Mononuclear cell (primary cell): Measurements from ENCODE around the gene CPSF3. TPM values are rescaled to one million over a fixed set of nuclear protein-coding genes. Genes with fewer than 3 reads are reported as not detected.
A peak's percentile ranks its signal among the peaks of the same experiment; 100 is the strongest.

Source experiments
- H3K27me3 ChIP-seq: 2 replicates; pipeline ENCODE4 v1.6.0; 2011; ENCODE audit warnings: low read length, control low read depth; ENCODE audit not compliant: insufficient read depth
- H3K4me1 ChIP-seq: 2 replicates; pipeline ENCODE4 v1.5.1; 2011; ENCODE audit warnings: mild to moderate bottlenecking, low read length, control low read depth; ENCODE audit not compliant: insufficient read depth
- H3K4me3 ChIP-seq: 2 replicates; pipeline ENCODE4 v1.5.1; 2011; ENCODE audit warnings: mild to moderate bottlenecking, low read length, moderate library complexity
- H3K9me3 ChIP-seq: 2 replicates; pipeline ENCODE4 v1.5.1; 2011; ENCODE audit warnings: low read depth, mild to moderate bottlenecking, control low read depth, low read length
- total RNA-seq: library from RNA; depleted of rRNA; stranded (reverse); fragments of >200 nt; gene quantifications from one replicate; pipeline ENCODE4 v1.2.3, GENCODE V29; 2012

The CPSF3 gene
- total RNA-seq, 1 donor = 19.1 TPM

- no peak overlapping the region for H3K4me3 ChIP-seq
- H3K27me3 ChIP-seq = no peaks in the 10 kb centered on the region
- peaks cover 8% of the 10 kb centered on the region for H3K4me1 ChIP-seq
- H3K9me3 ChIP-seq = no peaks in the 10 kb centered on the region
Measured at GRCh38 chr2:9463698-9464034, 40.2 kb downstream of the CPSF3 start.

GRCh38 chr2:9465170-9465569 is 41.7 kb downstream of the CPSF3 start:
- H3K4me1 ChIP-seq = peaks cover 8% of the 10 kb centered on the region
- no peaks in the 10 kb centered on the region for H3K9me3 ChIP-seq
- no peaks in the 10 kb centered on the region for H3K27me3 ChIP-seq
- H3K4me3 ChIP-seq = no peak overlapping the region

GRCh38 chr2:9466147-9466683 is 42.8 kb downstream of the CPSF3 start:
- Histone ChIP-seq H3K4me1 (peaks cover 8% of the 10 kb centered on the region), H3K9me3 (no peaks in the 10 kb centered on the region), H3K27me3 (no peaks in the 10 kb centered on the region), H3K4me3 (no peak overlapping the region)

- Histone ChIP-seq H3K4me1 (peaks cover 8% of the 10 kb centered on the region), H3K9me3 (no peaks in the 10 kb centered on the region), H3K4me3 (no peak overlapping the region), H3K27me3 (no peaks in the 10 kb centered on the region)
Measured at GRCh38 chr2:9467687-9468086, 44.2 kb downstream of the CPSF3 start.

DNA sequence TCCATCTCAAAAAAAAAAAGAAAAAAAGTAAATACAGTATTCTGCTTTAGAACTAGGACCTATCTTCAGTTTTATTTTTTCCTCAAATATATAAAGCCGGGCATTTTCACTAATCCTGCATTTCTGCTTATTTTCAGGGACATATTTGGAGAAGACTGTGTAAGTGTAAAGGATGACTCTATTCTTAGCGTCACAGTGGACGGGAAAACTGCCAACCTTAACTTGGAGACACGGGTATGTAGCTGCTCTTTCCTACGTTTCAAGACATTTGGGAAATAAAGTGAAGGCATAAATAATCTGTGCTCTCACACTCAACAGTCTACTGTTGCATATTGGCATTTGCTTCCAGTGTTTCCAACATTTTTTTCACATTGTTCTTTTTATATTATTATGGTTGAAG is 47.8 kb downstream of the CPSF3 start:
- H3K27me3 ChIP-seq = no peaks in the 10 kb centered on the region
- no peaks in the 10 kb centered on the region for H3K9me3 ChIP-seq
- H3K4me1 ChIP-seq = peaks cover 26% of the 10 kb centered on the region

DNA sequence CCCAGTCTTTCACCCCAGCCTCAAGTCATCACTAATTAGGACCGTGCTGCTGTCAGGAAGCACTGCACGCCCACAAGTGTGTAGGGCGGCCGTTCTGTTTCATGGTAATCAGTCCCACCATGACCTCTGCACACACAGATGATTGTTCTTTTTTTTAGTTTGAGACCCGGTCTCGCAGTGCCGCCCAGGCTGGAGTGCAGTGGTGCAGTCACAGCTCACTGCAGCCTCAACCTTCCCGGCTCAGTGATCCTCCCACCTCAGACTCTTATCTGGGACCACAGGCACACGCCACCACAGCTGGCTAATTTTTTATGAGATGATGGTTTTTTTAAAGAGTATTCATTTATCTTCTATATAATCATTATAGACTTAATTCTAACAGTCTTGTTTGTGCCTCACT is 49.1 kb downstream of the CPSF3 start:
- no peak overlapping the region for H3K4me3 ChIP-seq
- H3K27me3 ChIP-seq = no peaks in the 10 kb centered on the region
- no peaks in the 10 kb centered on the region for H3K9me3 ChIP-seq
- H3K4me1 ChIP-seq = peaks cover 33% of the 10 kb centered on the region

More for the DNA sequence above, 47.8 kb downstream of the CPSF3 start:
- H3K4me3 ChIP-seq = no peak overlapping the region

DNA sequence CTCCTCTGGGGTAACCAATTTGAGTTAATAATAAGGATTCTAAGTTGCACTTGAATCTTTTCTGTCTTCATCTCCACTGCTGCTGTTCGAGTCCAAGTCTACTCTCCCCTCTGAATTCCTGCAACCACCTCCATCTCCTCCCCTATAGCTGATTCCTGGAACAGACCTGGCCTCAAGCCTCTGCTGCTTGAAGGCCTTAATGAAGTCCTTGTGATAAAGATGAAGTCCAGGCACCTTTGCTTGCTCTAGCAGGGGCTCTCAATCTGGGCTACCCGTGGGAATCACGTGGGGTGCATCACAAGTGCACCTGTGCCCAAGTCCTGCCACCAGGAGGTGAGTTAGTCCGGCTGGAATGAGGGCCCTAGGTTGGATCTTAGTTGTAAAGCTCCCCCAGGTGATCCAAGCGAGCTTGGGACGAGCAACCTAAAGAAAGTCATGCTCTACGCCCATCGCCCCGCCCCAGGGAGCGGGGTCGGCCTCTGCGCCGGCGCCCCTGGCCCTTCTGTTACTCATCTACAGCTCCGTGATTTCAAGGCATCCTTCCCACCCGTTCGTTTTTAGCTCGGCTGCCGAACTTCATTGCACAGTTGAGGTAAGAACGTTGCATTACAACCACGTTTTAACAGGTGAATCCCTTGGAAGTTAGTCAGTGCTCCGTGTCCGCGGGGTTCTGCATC is 50.0 kb downstream of the CPSF3 start:
- Histone ChIP-seq H3K4me1 (peaks cover 33% of the 10 kb centered on the region), H3K4me3 (peak overlapping the region; percentile 69), H3K9me3 (no peaks in the 10 kb centered on the region), H3K27me3 (no peaks in the 10 kb centered on the region)

GRCh38 chr2:9473985-9474360 is 50.5 kb downstream of the CPSF3 start:
- Histone ChIP-seq H3K4me3 (peak overlapping the region; percentile 69), H3K27me3 (no peaks in the 10 kb centered on the region), H3K9me3 (no peaks in the 10 kb centered on the region), H3K4me1 (peaks cover 33% of the 10 kb centered on the region)

GRCh38 chr2:9474361-9475057 is 51.1 kb downstream of the CPSF3 start, which contains the start of gene IAH1:
Gene IAH1, plus strand, starts transcription at chr2:9474551. Its CDS starts 16 bp downstream, at chr2:9474567.
- H3K4me1 ChIP-seq = peaks cover 33% of the 10 kb centered on the region
- no peaks in the 10 kb centered on the region for H3K9me3 ChIP-seq
- H3K27me3 ChIP-seq = no peaks in the 10 kb centered on the region
- peak within 1 kb of the TSS; percentile 69 for H3K4me3 ChIP-seq

DNA sequence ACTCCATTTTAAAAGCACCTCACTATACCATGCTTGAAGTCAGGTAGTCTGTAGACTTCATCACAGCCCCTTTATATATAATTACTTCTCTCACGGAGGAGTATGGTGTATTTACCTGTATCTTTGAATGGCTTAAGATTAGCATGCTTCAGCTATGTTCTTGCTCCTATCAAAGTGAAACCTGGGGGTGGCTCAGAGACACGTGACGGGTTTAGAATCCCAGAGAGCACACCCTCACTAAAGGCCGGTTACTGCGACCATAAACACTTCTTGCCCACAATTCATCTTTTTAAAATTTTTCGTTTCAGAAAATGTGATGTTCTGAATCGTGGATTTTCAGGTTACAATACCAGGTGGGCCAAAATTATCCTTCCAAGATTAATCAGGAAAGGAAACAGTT is 54.5 kb downstream of the CPSF3 start:
- no peaks in the 10 kb centered on the region for H3K9me3 ChIP-seq
- no peaks in the 10 kb centered on the region for H3K27me3 ChIP-seq
- no peak overlapping the region for H3K4me3 ChIP-seq
- H3K4me1 ChIP-seq = peaks cover 33% of the 10 kb centered on the region

GRCh38 chr2:9478526-9478925 is 55.1 kb downstream of the CPSF3 start:
- H3K9me3 ChIP-seq = no peaks in the 10 kb centered on the region
- peaks cover 29% of the 10 kb centered on the region for H3K4me1 ChIP-seq
- no peaks in the 10 kb centered on the region for H3K27me3 ChIP-seq
- no peak overlapping the region for H3K4me3 ChIP-seq

- no peaks in the 10 kb centered on the region for H3K9me3 ChIP-seq
- H3K27me3 ChIP-seq = no peaks in the 10 kb centered on the region
- no peak overlapping the region for H3K4me3 ChIP-seq
- H3K4me1 ChIP-seq = peaks cover 18% of the 10 kb centered on the region
Measured at GRCh38 chr2:9480157-9480556, 56.7 kb downstream of the CPSF3 start.

GRCh38 chr2:9483107-9483506 is 59.7 kb downstream of the CPSF3 start:
- no peaks in the 10 kb centered on the region for H3K9me3 ChIP-seq
- no peaks in the 10 kb centered on the region for H3K4me1 ChIP-seq
- H3K4me3 ChIP-seq = no peak overlapping the region

GRCh38 chr2:9484533-9484932 is 61.1 kb downstream of the CPSF3 start:
- Histone ChIP-seq H3K4me3 (no peak overlapping the region), H3K9me3 (no peaks in the 10 kb centered on the region), H3K4me1 (no peaks in the 10 kb centered on the region), H3K27me3 (no peaks in the 10 kb centered on the region)

More at GRCh38 chr2:9483107-9483506, 59.7 kb downstream of the CPSF3 start:
- H3K27me3 ChIP-seq = no peaks in the 10 kb centered on the region

DNA sequence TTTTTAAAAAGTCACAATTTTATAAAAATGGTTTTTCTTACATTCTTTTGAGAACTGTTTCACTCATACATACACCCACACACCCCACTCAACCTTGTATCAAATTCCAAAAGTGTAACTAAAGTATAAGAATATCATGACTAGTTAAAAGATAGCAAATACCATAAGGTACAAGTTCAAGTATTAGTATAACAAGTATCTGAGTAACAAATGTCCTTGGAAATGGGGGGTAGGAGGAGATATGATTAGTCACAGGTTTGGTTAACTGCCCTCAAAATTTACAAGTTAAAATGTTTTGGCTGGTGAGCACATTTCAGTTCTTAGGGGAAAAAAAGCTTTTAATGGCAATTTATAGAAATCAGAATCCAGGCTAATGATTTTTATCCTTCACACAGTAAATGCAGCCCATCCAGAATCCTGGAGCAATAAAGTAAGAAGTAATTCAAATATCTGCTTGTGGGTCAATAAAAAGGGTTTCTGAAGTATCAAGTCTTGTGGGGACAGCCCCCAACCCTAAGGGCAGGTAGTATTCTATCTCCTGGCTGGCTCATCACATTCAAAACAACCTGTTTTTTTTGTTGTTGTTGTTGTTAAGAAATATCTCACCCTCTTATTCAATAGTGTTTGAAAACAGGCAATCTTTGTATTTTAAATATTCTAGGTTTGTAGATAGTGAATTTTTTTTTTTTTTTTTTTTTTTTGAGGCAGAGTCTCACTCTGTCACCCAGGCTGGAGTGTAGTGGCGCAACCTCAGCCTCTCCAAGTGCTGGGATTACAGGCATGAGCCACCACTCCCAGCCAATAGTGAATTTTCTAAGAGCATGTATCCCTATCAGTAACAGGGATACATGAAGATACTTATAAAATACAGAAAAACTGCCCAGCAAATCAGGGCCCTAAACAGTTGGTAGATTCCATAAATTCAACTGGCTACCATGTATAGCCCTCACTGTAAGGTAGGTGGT is 65.4 kb downstream of the CPSF3 start:
- Histone ChIP-seq H3K27me3 (no peaks in the 10 kb centered on the region), H3K4me1 (no peaks in the 10 kb centered on the region), H3K4me3 (no peak overlapping the region), H3K9me3 (no peaks in the 10 kb centered on the region)
